Prostate gland (tissue), 2 donors: Measurements from ENCODE around the gene FHL3. TPM values are rescaled to one million over a fixed set of nuclear protein-coding genes. Genes with fewer than 3 reads are reported as not detected.

Experiments used
- DNase-seq: peaks from one replicate; pipeline ENCODE4 v3.0.0-alpha.2; 2019; ENCODE audit warnings: low spot score
- H3K27ac ChIP-seq, 2 donors: fragments of 200-600 bp; sonication (generic); 2 replicates each; pipeline ENCODE4 v1.5.1; 2017 to 2019
- H3K27me3 ChIP-seq: fragments of 200-600 bp; sonication (generic); replicated peaks from 2 replicates; pipeline ENCODE4 v1.5.1; 2019; ENCODE audit not compliant: insufficient read depth
- H3K36me3 ChIP-seq, 2 donors: fragments of 200-600 bp; sonication (generic); 1 replicate in 1 of 2; 2 replicates in 1 of 2; pipeline versions ENCODE4 v1.5.1 to v1.8.1; 2017 to 2019
- H3K4me1 ChIP-seq: fragments of 200-600 bp; sonication (generic); replicated peaks from 2 replicates; pipeline ENCODE4 v1.5.1; 2019
- H3K4me3 ChIP-seq, 2 donors: fragments of 200-600 bp; sonication (generic); 2 replicates each; pipeline ENCODE4 v1.5.1; 2017 to 2019
- H3K9me3 ChIP-seq: fragments of 200-600 bp; sonication (generic); 2 replicates; pipeline ENCODE4 v1.5.1; 2017
- CTCF ChIP-seq, 4 experiments: fragments of 200-600 bp in 2 of 4; fragments of 450-650 bp in 2 of 4; sonication (generic) in 2 of 4; IDR thresholded peaks; 1 replicate in 3 of 4; 2 replicates in 1 of 4; pipeline ENCODE4 v1.5.1; 2016 to 2019; ENCODE audit warnings: antibody characterized with exemption in 4 of 4, mild to moderate bottlenecking in 2 of 4, moderate library complexity in 2 of 4
- POLR2A ChIP-seq: fragments of 450-650 bp; IDR thresholded peaks from one replicate; pipeline ENCODE4 v1.6.1; 2016; ENCODE audit warnings: antibody characterized with exemption, mild to moderate bottlenecking
- POLR2AphosphoS5 ChIP-seq: sonication (generic); formaldehyde crosslinking; IDR thresholded peaks from one replicate; pipeline ENCODE4 v1.6.1; 2017; ENCODE audit warnings: antibody characterized with exemption
- whole genome bisulfite sequencing: methylation state at CpG from one replicate; pipeline ENCODE4 v1.1.5; 2018; 5-methylcytosine and 5-hydroxymethylcytosine counted together
- intact Hi-C: fragments of 100-400 bp; cut with DNase I; formaldehyde crosslinking; loops from one replicate; pipeline ENCODE4 v1.14.2; 2022
- total RNA-seq, 2 donors: library from RNA; depleted of rRNA; stranded (reverse); fragments of >200 nt; gene quantifications; one replicate each; pipeline ENCODE4 v1.1.0, GENCODE V29; 2016

The FHL3 gene
- total RNA-seq, 2 donors from 2014 or later, result 14.2 to 40.6 TPM

DNA sequence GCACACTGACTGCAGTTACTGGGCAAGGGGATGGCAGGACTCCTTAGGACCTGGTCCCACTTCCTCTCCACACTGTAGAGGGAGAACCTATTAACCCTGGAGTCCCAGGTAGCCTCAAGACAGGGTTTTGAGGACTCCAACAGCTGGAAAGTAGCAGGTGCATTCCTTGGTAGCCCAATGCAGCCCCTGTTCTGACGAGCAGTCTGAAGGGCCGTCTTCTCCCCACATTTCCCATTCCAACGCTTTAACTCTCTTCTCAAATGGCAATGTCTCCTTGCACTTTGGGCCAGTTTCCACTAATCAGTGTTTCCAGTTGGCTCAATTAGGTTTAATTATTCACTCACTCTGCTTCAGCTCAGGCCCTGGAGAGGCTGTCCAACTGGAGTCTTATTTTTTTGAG, 49.6 kb downstream of the FHL3 start:
- intact Hi-C loops, result no loop called here
- Histone ChIP-seq H3K27me3 (no peaks in the 10 kb centered on the region), H3K27ac (no peak overlapping the region), H3K4me1 (no peaks in the 10 kb centered on the region), H3K9me3 (no peaks in the 10 kb centered on the region), H3K36me3 (peaks cover 9 to 14% of the 10 kb centered on the region in 2 donors), H3K4me3 (no peak overlapping the region)
- TF ChIP-seq CTCF (IDR thresholded peaks at IDR 0.05), result no peak
- no peak for TF ChIP-seq POLR2AphosphoS5
- no peak for TF ChIP-seq POLR2A
- WGBS, result 57% methylated on average over 3 of the region's 3 CpGs
- no peak for DNase-seq

DNA sequence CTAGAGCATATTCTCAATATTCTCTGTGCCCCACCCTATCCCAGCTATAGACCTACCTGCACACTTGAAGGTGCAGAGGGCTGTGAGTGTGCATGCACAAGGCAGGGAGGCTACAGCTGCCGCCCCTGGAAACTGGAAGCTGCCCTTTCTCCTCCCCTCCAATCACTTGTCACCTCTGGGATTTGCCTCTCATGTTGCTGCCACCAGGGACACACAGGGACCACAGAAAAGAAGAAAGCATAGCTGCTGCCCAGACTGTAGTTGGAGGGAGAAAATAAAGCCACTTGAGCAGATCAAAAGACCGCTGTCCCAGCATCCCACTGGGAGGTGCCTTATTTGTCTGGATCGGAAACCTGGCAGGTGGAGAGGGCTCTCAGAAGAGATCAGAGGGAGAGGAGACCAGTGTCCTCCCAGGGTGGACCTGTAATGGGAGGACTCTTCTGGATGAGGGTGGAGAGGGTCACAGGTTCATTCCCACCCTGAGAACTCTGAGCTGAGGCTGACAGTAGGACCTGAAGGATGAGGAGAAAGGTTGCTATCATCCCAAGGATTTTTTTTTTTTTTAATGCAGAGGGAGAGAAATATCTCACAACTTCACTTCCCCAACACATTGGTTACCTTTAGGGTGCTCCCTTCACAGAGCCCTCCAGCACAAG, 50.9 kb downstream of the FHL3 start:
- no peak for DNase-seq
- Histone ChIP-seq H3K27me3 (no peaks in the 10 kb centered on the region), H3K4me3 (no peak overlapping the region), H3K36me3 (peaks cover 9 to 11% of the 10 kb centered on the region in 2 donors), H3K9me3 (no peaks in the 10 kb centered on the region), H3K27ac (no peak overlapping the region), H3K4me1 (no peaks in the 10 kb centered on the region)
- TF ChIP-seq POLR2AphosphoS5 (no peak), CTCF (IDR thresholded peaks at IDR 0.05) (no peak)
- 72% methylated on average over 3 of the region's 3 CpGs for WGBS
- intact Hi-C loops, result no loop called here

GRCh38 chr1:37952738-37953137, 52.6 kb downstream of the FHL3 start:
- H3K27me3 ChIP-seq, result no peaks in the 10 kb centered on the region
- no peak overlapping the region for H3K4me3 ChIP-seq
- H3K9me3 ChIP-seq, result no peaks in the 10 kb centered on the region
- DNase-seq, result no peak
- H3K27ac ChIP-seq, result no peak overlapping the region
- peaks cover 0 to 5% of the 10 kb centered on the region in 2 donors for H3K36me3 ChIP-seq
- H3K4me1 ChIP-seq, result no peaks in the 10 kb centered on the region
- no peak for TF ChIP-seq CTCF (IDR thresholded peaks at IDR 0.05)
- TF ChIP-seq POLR2AphosphoS5, result no peak
- no peak for TF ChIP-seq POLR2A
- WGBS, result 89% methylated on average over 3 of the region's 3 CpGs
- intact Hi-C loops, result no loop called here

GRCh38 chr1:37951783-37952624, 53.3 kb downstream of the FHL3 start:
- TF ChIP-seq CTCF (IDR thresholded peaks at IDR 0.05), result no peak
- no peak for TF ChIP-seq POLR2A
- no peak for TF ChIP-seq POLR2AphosphoS5
- Histone ChIP-seq H3K27me3 (no peaks in the 10 kb centered on the region), H3K4me3 (no peak overlapping the region), H3K36me3 (no peaks in the 10 kb centered on the region), H3K27ac (no peak overlapping the region), H3K9me3 (no peaks in the 10 kb centered on the region), H3K4me1 (no peaks in the 10 kb centered on the region)
- DNase-seq, result no peak
- intact Hi-C loops, result no loop called here
- WGBS, result 87% methylated on average over 4 of the region's 4 CpGs
